Activated CD4-positive, alpha-beta T cell treated with anti-CD3 and anti-CD28 coated beads, Interleukin-2, Interleukin-6, amounts not matched to agents 100 ng/mL and 50 ng/mL, durations not matched to agents 16 hours and 8 hours (primary cell): ENCODE data around the gene HDAC4.
A peak's percentile ranks its signal among the peaks of the same experiment; 100 is the strongest.
"Not testable (repeated sequence)": the region's sequence is repeated elsewhere in the genome, so short reads cannot be mapped to it uniquely, and the experiment has no call there.

ENCODE experiments used
- DNase-seq: peaks from one replicate; pipeline ENCODE4 v3.0.0-alpha.2; 2020

HDAC4 gene

DNA sequence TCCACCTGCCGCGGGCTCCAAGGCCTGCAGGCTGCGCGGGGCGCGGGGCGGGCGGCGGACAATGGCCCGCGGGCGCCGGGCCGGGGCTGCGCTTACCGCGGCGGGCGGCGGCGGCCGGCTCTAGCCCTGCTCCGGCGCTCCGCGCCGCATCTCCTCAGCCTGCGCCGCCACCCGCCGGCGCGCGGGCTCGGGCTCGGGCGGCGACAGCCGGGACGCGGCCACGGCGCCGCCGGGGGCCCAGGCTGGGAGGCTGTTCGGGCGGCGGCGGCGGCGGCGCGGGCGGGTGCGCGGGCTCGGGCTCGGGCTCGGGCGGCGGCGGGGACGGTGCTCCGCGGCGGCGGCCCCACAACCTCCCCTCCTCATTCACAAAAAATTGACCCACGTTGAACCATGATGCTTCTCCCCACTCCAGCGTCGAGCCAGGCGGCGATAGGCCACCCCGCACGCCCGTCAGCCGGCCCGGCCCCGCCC, at the start of gene HDAC4:
Gene HDAC4, minus strand, starts transcription at position 425 of the 471 bp plus-strand sequence. CDS start 48,321 bp downstream, outside the sequence.
- no peak for DNase-seq

DNA sequence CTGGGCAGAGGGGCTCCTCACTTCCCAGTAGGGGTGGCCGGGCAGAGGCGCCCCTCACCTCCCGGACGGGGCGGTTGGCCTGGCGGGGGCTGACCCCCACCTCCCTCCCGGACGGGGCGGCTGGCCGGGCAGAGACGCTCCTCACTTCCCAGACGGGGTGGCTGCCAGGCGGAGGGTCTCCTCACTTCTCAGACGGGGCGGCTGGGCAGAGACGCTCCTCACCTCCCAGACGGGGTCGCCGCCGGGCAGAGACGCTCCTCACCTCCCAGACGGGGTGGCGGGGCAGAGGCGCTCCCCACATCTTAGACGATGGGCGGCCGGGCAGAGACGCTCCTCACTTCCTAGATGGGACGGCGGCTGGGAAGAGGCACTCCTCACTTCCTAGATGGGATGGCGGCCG, 48.6 kb upstream of the HDAC4 start:
- DNase-seq: not testable (repeated sequence)

- DNase-seq: no peak
These were observed 45.1 kb upstream of the HDAC4 start for GRCh38 chr2:239445771-239446524.

- DNase-seq: no peak
These were observed 44.1 kb upstream of the HDAC4 start for GRCh38 chr2:239444626-239445577.

GRCh38 chr2:239443666-239444567, 43.1 kb upstream of the HDAC4 start:
- no peak for DNase-seq

- no peak for DNase-seq
These were observed 42.3 kb upstream of the HDAC4 start for GRCh38 chr2:239443102-239443620.

GRCh38 chr2:239442192-239442591, 41.4 kb upstream of the HDAC4 start:
- no peak for DNase-seq

GRCh38 chr2:239441261-239442078, 40.6 kb upstream of the HDAC4 start:
- no peak for DNase-seq

- DNase-seq: no peak
These were observed 39.7 kb upstream of the HDAC4 start for GRCh38 chr2:239440511-239440959.

- DNase-seq: no peak
These were observed 39.0 kb upstream of the HDAC4 start for GRCh38 chr2:239439754-239440315.

DNA sequence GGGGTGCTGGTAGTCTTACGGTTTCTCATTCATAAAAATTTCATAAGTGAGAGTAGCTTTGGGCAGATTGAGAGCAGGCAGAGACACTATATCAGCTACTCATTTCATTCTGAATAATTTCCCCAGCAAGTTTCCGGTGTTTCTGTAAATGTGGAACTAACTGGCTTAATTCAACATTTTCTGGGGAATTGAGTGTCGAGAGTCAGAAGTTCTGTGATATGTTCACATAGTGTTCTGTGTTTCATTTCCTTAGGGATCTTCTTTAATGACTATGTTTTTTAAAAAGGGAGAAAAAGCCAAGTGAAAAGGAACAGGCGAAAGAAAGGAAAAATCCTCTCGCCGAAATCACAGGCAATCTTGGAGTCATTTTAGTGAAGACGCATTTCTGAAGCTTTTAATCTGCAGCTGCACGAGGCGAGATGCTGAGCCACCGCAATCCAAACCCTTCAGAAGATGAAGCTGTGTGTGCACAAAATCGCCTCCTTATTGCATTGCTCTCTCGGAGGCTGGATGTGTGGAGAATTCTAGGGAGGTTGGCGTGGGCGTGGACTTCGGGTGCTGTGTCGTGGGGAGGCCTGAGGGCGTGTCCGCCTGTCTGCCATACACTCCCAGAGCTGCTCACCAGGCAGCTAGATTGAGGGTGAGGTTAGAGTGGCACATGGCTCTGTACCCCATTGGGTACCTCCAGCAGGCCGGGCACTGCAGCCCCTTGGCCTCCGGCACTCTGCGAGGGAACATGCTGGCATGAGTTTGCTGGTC, 38.4 kb upstream of the HDAC4 start:
- DNase-seq: no peak

DNA sequence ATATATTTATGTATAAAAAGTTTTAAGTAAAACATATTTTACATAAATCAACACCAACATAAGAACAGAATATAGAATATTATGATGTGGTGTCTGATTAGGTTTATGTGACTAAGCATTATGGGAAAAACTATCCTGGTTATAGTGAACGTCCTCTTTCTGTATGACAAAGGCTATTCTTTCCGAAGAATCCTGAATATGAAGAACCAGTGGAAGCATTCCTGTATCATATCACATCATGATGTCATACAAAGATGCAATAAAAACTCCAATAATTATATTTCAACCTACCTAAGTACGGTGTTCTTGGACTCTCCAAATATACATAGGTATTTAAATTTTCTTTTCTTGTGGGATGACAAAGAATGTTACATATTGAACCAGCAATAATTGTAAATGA, 37.5 kb upstream of the HDAC4 start:
- no peak for DNase-seq

DNA sequence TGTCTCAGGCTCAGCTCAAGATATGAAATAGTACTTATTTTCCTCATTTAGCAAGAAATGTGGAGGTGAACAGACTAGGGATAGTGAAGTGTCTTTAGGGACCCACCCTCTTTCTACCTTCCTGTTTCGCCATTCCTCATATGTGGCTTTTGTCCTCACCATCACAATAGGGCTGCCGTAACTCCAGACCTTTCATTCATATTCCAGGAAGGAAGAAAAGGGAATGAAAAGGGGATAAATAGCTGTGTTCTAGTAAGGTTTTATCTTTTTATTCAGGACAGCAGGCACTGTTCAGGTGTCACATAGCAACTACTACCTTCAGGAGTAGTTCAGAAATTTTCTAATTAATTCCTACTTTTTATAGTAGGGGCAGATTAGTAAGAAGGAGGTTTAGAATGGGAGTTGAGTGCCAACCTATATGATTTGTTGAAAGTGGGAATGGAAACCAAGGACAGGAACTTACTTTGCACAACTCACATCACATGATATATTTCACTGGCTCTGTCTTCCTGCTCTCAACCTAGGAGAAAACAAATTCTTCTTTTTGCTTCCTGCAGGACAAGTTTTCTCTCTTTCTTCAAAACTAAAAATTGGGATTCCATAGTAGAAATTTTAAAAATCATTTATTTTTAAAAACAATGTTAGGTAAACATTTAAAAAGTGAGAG, 36.0 kb upstream of the HDAC4 start:
- DNase-seq: no peak

- no peak for DNase-seq
These were observed 35.3 kb upstream of the HDAC4 start for GRCh38 chr2:239436076-239436475.

DNA sequence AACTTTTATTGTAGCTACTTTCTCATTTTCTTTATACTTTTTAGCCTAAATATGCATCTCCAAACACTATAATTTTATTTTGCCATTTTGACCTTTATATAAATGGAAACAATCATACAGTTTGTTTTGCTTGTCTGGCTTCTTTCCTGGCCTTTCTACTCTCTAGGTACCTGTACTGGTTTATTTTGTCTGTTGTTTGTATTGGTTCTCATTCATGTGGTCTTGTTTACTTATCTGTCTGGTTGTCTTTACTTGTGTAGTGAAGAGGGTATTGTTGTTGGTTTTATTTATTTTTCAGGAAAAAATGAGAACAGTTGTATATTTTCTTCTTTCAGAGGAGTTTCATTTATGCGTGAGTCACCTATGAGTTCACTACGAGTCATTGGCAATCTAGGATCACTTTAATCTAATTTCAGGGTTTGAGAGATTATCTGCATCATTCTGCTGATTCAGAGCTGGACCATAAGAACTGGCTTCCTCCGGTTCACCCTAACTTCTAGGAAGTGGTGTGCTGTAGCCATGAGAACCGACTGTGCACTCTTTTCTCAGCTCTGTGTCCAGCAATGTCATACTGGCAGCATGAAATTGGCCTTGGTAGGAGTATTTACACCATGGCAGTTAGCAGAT, 33.1 kb upstream of the HDAC4 start:
- peak; percentile 38 for DNase-seq

- DNase-seq: no peak
These were observed 31.4 kb upstream of the HDAC4 start for GRCh38 chr2:239432174-239432573.

DNA sequence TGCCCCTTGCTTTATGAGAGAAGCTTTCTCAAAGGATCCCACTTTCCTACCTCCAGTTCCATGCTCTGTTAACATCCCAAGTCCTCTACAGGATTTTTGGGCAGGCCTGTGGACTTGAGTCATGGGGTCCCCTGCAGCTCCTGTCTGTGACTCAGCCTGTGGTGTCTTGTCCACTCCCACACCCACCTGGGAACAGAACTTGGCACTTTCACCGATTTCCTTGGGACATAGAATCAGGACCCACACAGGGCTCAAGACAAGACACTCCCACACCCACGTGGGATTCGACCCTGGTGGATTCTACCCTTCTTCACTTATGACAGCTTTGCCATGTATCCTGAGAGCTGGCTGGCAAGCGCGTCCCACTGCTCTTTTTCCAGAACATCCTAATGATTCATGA, 30.7 kb upstream of the HDAC4 start:
- no peak for DNase-seq

GRCh38 chr2:239429473-239430350, 28.9 kb upstream of the HDAC4 start:
- no peak for DNase-seq
